RWPE2 (cell line): ENCODE measurements around the gene SYAP1.

Experiments used
- ATAC-seq: fragments of 200-7000 bp; cut with Tn5 transposase; 3 replicates; pipeline ENCODE4 v1.9.1; 2021; ENCODE audit warnings: low read depth
- DNase-seq: peaks from one replicate; pipeline ENCODE4 v3.0.0-alpha.2; 2020; ENCODE audit warnings: low spot score
- H3K27ac ChIP-seq: fragments of 450-650 bp; 2 replicates; pipeline ENCODE4 v1.5.1; 2017; ENCODE audit warnings: mild to moderate bottlenecking; ENCODE audit not compliant: poor library complexity, severe bottlenecking
- H3K27me3 ChIP-seq: fragments of 250-450 bp; sonication (Bioruptor Pico); 2 replicates; pipeline ENCODE4 v1.5.1; 2021; ENCODE audit warnings: mild to moderate bottlenecking, moderate library complexity; ENCODE audit not compliant: insufficient read depth, poor library complexity, severe bottlenecking
- H3K36me3 ChIP-seq: fragments of 250-450 bp; sonication (Bioruptor Pico); 2 replicates; pipeline ENCODE4 v1.5.1; 2020; ENCODE audit warnings: low read depth, mild to moderate bottlenecking, moderate library complexity
- H3K4me1 ChIP-seq: fragments of 250-450 bp; sonication (Bioruptor Pico); 2 replicates; pipeline ENCODE4 v1.5.1; 2021; ENCODE audit warnings: mild to moderate bottlenecking, moderate library complexity; ENCODE audit not compliant: insufficient read depth, poor library complexity, severe bottlenecking
- H3K4me3 ChIP-seq: fragments of 250-450 bp; sonication (Bioruptor Pico); 2 replicates; pipeline ENCODE4 v1.5.1; 2021; ENCODE audit warnings: mild to moderate bottlenecking, moderate library complexity; ENCODE audit not compliant: severe bottlenecking
- H3K9me3 ChIP-seq: fragments of 250-450 bp; sonication (Bioruptor Pico); 2 replicates; pipeline ENCODE4 v1.5.1; 2021; ENCODE audit warnings: mild to moderate bottlenecking, moderate library complexity; ENCODE audit not compliant: severe bottlenecking
- TF ChIP-seq, protein P1 (sequence below): fragments of 450-650 bp; IDR thresholded peaks from one replicate; pipeline ENCODE4 v1.5.1; 2017; ENCODE audit warnings: mild to moderate bottlenecking, moderate library complexity; ENCODE audit not compliant: poor library complexity, severe bottlenecking

Gene SYAP1

DNA sequence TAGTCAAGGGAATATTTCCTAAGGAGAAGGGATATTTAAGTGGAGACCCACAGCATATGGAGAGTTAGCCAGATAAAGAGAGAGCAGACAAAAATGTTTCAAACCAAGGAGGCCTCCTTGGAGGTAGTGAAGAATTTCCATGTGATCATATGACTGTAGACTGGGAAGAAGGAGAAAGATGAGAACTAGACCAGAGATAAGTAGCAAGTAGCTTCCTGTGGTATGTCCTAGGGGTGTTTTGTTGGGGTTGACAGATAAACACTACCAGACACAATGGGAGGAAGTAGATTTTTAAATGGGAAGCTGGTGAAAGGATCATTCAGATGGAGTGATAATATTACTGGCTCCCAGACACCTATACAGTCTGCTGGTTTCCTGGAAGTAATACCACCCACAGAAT lies 13.6 kb downstream of the SYAP1 start:
- Histone ChIP-seq H3K36me3 (peaks cover 4% of the 10 kb centered on the region; the same call in 1 of the 2 replicates), H3K27me3 (no peaks in the 10 kb centered on the region), H3K9me3 (no peaks in the 10 kb centered on the region), H3K4me3 (no peak overlapping the region), H3K27ac (no peak overlapping the region), H3K4me1 (no peaks in the 10 kb centered on the region)
- ATAC-seq: no peak
- TF ChIP-seq, protein P1, sequence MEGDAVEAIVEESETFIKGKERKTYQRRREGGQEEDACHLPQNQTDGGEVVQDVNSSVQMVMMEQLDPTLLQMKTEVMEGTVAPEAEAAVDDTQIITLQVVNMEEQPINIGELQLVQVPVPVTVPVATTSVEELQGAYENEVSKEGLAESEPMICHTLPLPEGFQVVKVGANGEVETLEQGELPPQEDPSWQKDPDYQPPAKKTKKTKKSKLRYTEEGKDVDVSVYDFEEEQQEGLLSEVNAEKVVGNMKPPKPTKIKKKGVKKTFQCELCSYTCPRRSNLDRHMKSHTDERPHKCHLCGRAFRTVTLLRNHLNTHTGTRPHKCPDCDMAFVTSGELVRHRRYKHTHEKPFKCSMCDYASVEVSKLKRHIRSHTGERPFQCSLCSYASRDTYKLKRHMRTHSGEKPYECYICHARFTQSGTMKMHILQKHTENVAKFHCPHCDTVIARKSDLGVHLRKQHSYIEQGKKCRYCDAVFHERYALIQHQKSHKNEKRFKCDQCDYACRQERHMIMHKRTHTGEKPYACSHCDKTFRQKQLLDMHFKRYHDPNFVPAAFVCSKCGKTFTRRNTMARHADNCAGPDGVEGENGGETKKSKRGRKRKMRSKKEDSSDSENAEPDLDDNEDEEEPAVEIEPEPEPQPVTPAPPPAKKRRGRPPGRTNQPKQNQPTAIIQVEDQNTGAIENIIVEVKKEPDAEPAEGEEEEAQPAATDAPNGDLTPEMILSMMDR: no peak
- DNase-seq: no peak

DNA sequence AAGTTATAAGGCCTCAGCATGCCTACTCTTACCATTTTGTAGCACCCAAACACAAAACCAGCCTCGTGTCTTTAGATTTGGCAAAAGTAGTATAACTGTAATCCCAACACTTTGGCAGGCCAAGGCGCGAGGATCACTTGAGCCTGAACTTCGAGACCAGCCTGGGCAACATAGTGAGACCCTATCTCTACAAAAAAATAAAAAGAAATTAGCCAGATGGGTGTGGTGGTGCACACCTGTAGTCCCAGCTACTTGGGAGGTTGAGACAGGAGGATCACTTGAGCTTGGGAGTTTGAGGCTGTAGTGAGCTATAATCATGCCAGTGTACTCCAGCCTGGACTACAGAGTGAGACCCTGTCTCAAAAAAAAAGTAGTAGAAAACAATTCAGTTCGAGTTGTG lies 17.6 kb downstream of the SYAP1 start:
- H3K4me1 ChIP-seq: no peaks in the 10 kb centered on the region
- peaks cover 4% of the 10 kb centered on the region; the same call in 1 of the 2 replicates for H3K36me3 ChIP-seq
- DNase-seq (no peak), ATAC-seq (no peak)
- no peak overlapping the region for H3K27ac ChIP-seq
- H3K27me3 ChIP-seq: no peaks in the 10 kb centered on the region
- TF ChIP-seq, protein P1: no peak
- H3K9me3 ChIP-seq: no peaks in the 10 kb centered on the region
- H3K4me3 ChIP-seq: no peak overlapping the region

DNA sequence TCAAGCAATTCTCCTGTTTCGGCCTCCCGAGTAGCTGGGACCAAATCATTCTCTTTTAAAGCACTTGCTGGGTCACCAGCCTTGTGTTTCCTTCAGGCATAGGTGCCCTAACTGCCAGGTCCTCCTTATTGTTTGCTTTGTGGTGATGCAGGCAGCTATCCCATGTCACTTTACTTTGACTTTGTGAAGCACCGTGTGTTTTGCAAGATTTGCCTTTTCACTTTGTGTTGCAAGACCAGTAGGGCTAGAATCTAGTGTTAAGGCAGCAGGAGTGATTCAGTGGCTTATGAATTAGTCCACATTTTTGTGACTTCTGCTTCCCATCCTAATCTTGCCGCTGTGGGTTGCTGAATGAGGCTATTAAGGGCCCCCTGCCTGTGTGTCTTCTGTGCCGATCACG lies 20.2 kb downstream of the SYAP1 start:
- Histone ChIP-seq H3K36me3 (peaks cover 12% of the 10 kb centered on the region; the same call in 1 of the 2 replicates), H3K27me3 (no peaks in the 10 kb centered on the region)

DNA sequence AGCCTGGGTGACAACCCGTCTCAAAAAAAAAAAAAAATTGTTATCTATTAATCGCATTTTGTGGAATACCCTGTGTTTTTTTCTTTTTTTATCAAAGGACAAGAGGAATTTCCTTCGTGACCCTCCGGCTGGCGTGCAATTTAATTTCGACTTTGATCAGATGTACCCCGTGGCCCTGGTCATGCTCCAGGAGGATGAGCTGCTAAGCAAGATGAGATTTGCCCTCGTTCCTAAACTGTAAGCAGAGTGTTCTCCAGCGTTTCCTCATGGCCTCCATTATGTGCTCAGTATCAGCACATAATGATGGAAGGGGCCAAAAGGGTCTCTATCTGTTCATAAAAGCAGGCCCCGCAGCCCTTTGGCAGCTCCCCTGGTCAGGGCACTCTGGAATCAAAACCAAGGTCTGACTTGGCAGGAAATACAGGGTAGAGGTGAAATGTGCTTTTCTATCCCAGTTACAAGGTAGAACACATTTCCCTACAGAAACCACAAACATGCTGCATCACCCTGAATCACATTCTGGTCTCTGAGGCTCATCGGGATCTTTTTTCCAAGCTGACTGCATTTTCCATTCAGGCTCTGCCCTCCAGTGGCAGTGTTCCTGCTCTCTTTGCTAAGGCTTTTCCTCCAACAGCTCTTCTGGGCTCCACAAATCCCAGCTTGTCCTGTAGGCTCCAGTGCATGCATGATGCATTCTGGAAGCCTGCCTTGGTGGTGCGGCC lies 24.4 kb downstream of the SYAP1 start:
- no peaks in the 10 kb centered on the region for H3K27me3 ChIP-seq
- H3K9me3 ChIP-seq: no peaks in the 10 kb centered on the region
- TF ChIP-seq, protein P1: no peak
- no peak overlapping the region for H3K4me3 ChIP-seq
- no peaks in the 10 kb centered on the region for H3K4me1 ChIP-seq
- peaks cover 8% of the 10 kb centered on the region; the same call in 1 of the 2 replicates for H3K36me3 ChIP-seq
- H3K27ac ChIP-seq: no peak overlapping the region
- DNase-seq (no peak), ATAC-seq (peak; percentile 40; the same call in 1 of the 3 replicates)

More for the DNA sequence above, 20.2 kb downstream of the SYAP1 start:
- H3K4me1 ChIP-seq: no peaks in the 10 kb centered on the region
- DNase-seq (no peak), ATAC-seq (no peak)
- H3K9me3 ChIP-seq: no peaks in the 10 kb centered on the region
- TF ChIP-seq, protein P1: no peak
- H3K4me3 ChIP-seq: no peak overlapping the region
- H3K27ac ChIP-seq: no peak overlapping the region

DNA sequence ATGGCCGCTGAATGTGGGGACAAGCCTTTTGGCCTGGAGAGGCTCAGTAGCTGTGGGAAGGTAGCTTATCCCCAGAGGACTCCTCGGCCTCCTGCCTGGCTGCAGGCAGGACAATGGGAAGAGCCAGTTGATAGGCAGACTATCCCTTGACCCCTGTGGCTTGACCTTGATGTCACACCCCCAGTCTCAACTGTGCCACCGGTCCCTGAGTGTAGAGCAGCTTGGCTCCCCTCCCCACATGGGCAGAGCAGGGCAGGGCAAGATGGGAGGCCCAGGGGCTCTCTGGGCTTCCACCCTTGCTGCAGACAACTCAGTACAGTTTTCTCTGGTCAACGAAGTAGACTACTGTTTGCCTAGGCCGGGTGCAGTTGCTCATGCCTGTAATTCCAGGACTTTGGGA lies 25.7 kb downstream of the SYAP1 start:
- TF ChIP-seq, protein P1: no peak
- DNase-seq (no peak), ATAC-seq (no peak)
- Histone ChIP-seq H3K27ac (no peak overlapping the region), H3K36me3 (peaks cover 8% of the 10 kb centered on the region; the same call in 1 of the 2 replicates), H3K4me3 (no peak overlapping the region), H3K4me1 (no peaks in the 10 kb centered on the region), H3K27me3 (no peaks in the 10 kb centered on the region), H3K9me3 (no peaks in the 10 kb centered on the region)
